T-helper 22 cell (primary cell): ENCODE results near the gene SRGAP3.

Experiments used
- DNase-seq: peaks from one replicate; pipeline ENCODE4 v3.0.0-alpha.2; 2020; ENCODE audit warnings: low read depth

Gene SRGAP3

DNA sequence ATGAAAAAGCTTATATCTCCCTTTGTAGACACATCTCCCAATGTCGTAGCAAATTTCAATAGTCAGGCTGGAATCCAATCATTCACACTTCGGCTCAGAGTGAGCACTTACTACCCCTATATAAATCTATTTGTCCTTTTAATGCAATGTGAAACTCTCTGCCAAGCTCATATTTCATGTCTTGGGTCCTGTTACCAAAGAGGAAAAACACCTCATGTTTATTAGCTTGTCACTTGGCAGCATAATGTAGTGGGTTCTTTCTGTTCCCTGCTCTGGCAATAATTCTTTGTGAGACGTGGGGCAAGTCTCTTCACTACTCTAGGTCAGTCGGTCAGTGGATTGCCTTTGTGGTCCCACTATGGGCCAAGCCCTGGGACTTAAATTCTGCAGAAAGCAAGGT lies 107.1 kb downstream of the SRGAP3 start:
- no peak for DNase-seq

DNA sequence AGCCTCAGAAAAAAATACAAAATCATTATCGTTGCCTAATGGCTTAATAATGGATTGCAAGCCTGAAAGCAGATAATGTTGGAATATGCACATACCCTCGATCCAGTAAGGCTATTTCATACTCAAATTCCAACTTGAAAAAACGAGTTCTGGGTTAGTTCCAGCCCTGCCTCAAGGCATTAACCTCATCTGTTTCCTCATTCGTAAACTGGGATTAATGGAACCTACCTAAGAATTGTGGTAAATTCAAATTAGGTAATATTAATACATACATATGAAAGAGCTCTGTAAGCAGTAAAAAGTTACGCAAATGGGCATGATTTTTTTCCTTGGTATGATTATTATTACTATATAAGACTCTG lies 107.5 kb downstream of the SRGAP3 start:
- no peak for DNase-seq

DNA sequence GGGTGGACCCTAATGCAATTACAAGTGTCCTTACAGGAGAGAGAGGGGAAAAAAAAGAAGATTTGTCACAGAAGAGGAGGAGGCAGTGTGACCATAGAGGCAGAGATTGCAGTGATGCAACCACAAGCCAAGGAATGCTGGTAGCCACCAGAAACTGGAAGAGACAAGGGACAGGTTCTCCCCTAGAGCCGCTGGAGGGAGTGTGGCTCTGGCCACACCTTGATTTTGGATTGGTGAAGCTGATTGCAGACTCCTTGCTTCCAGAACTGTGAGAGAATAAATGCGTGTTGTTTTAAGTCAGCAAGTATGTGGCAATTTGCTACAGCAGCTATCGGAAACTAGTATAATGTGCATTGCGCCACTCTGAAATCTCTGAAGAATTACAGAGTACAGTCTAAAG lies 110.1 kb downstream of the SRGAP3 start:
- no peak for DNase-seq

DNA sequence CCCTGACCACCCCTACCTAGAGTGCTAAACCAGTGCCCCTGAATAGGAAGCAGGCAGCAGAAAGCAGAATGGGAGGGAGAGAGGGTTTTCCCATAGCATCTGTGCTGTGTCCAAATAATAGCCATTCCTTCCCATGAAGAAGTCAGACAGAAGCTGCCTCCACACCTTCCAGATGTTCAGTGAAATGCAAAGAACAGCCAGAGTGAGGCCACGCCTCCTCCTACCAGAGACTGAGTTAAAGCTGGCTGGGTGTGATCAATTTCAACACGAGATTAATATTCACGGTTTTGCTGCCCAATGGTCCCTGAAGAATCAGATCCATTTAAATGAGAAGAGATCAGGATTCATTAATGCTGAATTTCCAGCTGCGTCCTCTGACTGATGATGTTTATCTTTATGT lies 111.8 kb downstream of the SRGAP3 start:
- no peak for DNase-seq

DNA sequence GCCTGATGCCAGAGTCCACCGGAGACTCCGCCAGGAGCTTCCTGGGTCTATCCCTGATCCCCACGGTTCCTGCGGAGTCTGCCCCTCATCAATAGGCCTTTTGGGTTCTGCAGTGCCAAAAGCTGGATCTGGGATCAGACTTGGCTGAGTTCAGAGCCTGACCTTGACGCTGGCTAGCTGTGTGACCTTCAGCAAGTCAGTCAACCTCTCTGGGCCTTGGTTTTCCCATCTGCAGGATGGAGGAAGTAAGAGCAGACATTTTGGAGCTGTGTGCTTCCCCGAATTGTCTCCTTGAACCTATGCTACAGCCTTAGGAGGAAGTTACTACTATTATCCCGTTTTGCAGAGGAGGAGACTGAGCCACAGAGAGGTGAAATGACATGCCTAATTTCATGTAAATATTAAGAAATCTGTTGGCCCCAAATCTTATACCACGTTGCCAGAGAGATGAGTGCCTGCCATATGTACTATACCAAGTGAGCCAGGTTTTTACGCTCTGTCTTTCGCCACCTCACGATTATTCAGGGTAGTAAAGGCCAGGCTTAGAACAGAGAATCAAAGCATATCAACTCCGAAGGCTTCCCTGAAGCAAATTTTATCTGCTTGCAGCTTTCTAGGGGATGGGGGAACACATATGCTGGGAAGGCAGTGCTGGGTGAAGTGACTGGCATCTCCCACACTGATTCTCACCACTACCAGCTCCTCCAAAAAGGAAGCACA lies 112.5 kb downstream of the SRGAP3 start:
- no peak for DNase-seq

DNA sequence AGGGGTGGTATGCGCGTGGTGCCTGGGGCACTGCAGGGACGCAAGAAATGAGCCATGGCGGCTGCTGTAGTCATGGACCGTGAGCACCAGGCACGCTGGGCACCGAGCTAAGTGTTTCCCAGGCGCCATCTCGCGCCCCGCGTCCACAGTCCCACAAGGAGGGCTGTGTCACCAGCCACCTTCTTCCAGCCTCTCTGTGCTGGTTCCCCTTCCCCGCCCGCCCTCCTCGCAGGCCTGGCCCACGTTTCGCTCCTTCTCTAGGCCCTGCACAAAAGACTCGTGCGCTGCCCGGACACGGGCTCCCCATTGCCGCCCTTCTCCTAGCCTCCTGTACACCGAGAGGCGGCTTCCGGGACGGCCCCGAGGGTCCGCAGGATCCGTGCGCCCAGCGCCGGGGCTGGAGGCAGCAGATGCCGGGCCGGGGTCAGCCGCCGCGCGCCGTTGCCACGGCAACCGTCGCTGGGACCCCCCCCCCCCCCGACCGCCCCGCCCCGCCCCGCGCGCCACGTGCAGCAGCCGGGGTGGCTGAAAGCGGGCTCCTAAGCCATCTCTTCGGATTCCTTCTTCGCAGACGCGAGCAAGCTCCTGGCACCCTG lies 113.4 kb downstream of the SRGAP3 start:
- no peak for DNase-seq

DNA sequence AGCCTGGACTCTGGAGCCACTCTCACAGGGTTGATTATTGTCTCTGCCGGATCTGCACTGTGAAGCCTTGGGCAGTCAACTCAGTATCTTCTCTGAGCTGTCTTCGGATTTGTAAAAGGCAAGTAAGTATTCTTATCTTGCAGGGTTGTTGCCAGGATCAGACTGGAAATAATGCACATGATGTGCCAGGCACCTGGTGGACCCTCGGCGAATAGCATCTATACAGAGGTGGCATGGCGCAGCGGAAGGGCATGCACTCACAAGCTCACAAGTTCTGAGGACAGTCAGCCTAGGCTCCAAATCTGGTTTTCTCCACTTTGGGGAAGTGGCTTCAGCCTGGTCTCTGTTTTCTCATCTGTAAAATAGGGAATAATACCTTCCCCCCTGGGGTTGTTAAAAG lies 113.9 kb downstream of the SRGAP3 start:
- no peak for DNase-seq

DNA sequence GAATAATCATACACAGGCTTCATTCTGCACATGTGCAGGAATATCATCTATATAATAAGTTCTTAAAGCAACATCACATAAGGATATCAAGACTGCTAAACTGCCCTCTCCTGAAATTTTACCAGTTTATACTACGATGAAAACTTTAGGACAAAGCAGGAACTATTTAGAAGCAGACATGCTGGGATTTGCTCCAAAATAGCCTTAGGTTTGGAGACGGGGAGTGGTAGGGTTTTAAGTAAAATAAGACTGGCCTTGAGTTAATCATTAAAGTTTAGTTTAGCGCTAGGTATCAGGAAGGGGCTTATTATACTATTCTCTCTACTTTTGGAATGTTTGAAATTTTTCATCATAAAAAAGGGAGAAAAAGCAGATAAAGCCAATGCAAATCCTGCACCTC lies 115.8 kb downstream of the SRGAP3 start:
- no peak for DNase-seq

DNA sequence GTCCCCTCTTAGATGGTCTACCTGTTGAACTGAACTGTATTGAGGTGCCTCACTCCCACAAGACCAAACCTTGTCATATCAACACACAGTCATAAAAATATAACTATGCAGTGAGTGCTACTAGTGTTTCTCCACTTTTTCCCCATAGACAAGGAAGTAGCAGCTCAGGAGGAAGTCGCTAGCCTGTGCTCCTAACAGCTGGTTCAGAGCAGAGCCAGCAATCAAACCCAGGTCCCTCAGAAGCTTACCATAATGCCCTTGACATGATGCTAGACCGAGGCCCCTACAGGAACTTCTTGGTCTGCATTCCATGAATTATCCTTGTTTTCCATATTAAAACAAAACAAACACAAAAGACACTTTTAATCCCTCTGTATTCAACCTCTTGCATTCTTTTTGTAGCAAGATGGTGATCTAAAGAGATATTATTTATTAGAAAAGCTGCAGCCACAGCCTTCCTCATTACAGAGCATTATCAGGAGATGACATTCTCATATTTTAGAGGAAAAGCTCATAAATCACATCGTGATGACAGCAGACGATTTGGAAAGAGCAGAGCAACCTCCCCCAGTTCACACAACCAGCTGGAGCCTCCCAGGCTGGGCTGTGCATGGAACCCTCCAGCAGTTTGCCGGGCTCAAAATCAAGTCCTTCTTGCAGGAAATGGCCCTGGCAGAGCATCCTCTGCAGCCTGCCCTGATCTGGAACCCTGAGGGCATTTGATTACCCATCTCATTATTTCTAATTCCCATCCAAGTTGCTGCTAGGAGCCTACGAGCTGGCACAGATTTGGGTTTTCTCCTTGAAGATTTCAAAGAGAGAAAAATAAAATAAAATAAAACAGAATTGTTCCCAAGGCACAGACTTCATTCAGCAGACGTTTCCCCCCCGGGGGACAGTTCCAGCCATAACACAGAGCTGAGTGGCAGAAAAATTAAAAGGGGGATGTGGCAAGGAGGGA lies 118.8 kb downstream of the SRGAP3 start:
- no peak for DNase-seq

DNA sequence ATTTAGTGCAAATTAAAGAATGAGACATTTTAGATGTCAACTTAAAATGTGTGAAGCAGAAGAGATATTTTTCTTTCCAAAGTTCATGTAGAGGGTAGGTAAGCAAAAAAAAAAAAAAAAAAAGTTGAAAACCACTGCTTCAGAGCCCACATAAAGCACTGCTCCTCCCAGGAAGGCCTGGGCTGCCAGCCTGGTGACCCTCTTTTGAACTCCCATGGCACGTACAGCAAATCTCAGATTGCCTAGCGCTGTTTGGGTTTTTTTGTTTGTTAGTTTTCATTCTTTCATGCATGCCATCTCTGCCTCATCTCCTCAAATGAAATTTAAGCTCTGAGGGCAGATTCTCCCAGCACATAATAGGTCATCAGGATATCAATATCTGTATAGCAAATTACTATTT lies 120.1 kb downstream of the SRGAP3 start:
- DNase-seq, result no peak

DNA sequence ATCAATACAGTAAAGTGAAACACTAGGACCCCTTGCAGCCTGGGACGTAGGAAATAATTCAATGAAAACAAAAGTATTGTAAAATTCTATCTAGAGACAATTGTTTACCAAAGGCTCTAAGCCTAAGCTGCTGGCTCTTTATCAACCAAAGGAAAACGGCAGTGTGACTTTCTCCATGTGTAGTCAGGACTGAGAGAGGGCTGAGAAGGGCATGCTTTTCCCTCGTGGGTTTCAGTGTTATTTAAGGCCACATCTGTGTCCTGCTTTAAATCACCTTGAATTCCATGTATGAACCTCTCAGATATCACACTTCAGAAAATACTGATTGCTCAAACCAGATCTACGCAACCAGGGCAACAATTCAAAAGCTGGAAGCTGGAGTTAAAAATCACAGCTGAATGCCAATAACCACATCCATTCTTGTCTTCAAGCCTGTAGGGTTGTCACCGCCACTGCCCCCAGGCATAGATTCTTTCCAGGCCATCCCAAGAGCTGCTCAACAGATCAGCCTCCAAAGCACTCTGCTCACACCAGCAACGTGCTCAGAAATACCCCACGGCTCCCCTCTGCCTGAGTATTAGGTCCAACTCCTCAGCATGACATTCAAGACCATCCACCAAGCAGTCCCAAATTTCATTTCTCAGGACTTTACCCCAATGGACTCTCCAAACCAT lies 124.0 kb downstream of the SRGAP3 start:
- DNase-seq, result no peak

DNA sequence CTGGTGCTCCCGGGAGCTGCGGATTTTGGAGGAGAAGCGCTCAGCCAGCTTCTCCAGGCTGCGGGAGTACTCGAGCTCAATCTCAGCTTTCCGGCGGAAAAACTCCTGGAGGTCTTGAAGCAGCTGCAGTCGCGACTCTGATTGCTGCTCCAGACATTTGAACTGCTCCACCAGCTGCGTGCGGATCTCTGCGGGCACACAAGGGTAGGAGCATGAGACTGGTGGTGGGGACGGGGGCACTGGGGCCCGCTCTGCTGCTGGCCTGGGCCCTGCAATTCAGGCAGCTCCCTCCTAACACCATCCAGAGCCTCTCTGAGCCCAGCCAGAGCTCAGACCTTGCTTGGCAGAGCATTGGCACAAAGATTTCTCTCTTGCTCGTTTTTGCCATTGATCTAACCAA lies 124.7 kb downstream of the SRGAP3 start:
- DNase-seq, result no peak

DNA sequence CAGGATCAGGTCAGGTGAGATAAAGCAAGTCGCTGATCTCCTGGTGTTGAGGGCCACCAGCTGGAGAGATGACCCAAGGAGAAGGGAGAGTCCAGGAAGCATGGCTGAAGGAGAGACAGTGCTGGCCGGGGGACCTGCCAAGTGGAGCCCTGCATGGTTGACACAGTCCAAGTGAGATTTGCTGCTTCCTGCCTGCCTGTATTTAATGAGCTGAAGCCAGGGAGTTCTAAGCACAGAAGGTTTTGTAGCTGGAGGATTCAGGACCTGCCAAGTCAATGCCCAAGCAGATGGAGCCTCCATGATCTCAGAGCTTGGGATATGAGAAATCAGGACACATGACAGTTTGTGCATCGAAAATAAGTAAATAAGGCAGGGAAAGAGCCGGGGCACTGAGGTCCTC lies 125.6 kb downstream of the SRGAP3 start:
- no peak for DNase-seq

DNA sequence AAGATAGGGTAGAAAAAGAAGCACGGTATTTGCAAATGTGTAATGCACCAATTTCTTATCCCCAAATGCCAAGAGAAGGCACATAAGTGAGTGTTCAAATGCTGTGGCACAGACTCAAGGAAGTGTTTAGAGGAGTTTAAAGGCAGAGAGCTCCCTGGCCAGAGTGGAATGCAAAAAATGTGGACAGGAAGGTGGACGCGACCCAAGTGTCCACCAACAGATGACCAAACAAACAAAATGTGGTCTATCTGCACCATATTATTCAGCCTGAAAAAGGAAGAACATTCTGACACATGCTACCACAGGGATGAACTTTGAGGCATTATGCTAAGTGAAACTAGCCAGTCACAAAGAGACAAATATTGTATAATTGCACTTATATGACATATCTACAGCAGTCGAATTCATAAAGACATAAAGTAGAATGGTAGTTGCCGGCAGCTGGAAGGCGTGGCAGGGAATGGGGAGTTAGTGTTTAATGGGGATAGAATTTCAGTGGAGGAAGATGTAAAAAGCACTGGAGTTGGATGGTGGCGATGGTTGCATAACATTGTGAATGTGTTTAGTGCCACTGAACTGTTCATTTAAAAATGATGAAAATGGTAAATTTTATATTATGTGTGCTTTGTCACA lies 126.6 kb downstream of the SRGAP3 start:
- no peak for DNase-seq

DNA sequence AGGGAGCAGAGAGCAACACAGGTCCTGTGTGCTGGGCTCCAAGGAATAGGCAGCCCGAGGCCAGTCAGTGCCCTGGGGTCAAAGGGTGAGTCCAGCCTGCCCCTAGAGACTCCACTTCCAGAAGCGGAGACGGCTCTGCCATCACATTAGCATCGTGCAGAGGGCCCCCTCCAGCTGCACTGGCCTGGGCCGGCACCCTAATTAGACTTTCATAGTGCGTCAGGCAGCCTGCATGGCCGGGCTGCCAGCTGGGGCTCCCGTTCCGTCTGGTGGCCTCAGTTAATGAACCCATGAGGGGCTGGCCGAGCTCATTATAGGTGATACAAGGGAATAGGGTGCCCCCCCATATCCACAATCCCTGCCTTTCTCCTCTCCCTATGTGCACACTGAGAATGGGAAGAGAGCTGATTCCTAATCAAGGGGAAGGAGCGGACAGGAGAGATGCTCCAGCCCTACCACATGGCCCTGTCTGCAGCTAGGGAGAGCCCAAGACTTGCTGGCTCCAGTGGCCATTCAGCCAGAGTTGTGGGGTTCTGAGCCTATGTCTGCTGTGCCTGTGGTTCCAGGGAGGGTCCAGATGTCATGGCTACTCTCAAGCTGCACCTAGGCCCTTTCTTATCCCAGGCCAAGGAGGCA lies 128.0 kb downstream of the SRGAP3 start:
- DNase-seq, result no peak

DNA sequence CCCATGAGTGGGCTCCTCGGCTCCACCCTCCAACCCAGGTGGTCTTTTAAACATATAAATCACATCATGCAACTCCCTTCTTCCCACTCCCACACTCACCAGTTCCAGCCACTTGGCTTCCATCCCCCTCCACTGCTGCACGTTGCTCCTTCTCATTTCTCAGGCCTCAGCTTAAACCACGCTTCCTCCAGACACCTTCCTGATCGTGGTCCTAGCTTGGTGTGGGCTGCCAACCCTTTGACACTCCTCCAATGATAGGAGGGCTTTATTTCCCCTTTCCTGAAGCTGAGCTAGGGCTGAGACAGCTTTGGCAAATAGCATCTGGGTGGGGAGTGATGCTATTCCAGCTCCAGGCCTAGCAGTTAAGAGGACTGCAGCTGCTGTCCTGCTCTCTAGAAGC lies 130.1 kb downstream of the SRGAP3 start:
- DNase-seq, result no peak

DNA sequence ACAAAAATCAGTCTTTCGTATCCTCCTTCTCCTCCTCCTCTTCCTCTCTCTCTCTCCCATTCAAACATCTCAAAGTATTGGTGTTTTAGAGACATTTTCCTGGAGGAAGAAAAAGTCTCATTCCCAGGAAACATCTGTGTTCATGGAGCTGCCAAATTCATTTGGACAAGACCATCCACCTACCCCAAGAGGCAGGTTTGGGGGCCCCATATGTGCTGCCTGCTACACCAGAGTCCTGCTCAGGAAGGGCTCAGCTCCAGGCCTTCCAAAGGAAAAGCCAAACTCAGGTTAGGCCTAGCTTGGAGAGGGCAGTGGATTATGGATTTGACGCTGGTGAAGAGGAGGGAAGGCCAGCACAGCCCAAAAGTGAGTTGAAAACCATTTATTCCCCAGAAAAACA lies 131.2 kb downstream of the SRGAP3 start:
- DNase-seq, result no peak

DNA sequence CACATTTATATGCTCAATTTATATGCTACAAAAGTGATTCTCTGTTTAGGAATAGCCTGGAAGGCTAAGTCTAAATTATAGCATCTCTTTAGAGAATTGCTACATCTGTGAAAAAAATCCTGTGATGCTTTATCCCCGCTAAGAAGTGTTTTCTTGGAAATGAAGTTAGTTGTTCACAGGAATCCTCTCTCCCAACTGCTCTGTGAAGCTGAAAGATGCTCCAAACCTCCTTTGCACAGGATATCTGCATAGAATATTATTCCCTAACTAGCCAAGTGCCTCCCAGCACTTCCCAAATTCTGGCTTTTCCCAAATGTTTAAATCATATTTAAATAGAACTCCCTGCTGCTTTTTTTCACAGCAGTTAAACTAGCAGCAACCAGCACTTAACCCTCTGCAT lies 132.2 kb downstream of the SRGAP3 start:
- no peak for DNase-seq

DNA sequence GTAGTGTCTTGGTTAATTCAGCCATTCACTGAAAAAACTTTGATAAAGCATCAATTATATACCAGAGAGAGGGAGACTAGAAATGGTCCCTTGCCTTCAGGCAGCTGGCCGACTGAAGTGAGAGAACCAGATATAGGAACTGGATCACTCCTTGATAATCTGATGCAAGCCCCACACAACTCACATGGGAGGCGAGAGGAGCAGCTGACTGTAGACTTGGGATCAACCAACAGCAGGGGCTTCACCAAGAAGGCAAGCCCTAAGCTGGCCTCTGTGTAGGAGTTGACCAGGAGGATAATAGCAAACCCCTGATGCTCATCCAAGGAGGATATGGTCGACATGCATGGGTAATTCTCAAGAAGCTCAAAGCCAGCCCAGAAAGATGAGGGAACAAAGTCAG lies 133.1 kb downstream of the SRGAP3 start:
- DNase-seq, result no peak

DNA sequence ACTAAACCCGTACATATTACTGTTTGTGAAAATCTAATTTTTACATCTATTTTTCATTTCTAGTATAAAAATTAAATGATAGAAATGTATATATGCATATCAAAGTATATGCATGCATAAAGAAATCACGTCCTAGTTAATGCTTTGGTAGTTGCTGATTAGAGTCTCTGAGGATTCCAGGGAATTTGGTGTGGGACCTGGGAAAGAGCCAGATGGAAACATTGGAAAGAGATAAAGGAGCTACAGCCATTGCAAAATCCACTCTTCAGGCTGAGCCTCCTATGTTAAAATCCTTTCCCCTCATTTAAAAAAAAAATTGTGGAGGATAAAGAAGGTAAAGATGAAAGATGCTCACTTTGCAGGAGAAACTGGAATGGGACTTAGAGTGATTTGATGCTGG lies 134.1 kb downstream of the SRGAP3 start:
- DNase-seq, result no peak

DNA sequence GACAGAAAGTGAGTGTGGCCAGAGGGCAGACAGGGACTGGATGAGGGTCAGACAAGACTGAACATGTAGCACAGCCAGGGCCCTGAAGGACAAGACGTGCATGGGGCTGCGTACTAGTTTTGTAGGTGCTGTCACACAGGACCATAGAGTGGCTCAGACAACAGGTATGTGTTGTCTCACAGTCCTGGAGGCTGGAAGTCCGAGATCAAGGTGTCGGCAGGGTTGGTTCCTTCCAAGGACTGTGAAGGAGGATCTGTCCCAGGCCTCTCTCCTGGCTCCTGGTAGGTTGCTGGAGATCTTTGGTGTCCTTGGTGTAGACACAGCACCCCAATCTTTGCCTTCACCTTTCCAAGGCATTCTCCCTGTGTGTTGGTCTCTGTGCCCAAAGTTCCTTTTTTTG lies 136.4 kb downstream of the SRGAP3 start:
- DNase-seq, result no peak

DNA sequence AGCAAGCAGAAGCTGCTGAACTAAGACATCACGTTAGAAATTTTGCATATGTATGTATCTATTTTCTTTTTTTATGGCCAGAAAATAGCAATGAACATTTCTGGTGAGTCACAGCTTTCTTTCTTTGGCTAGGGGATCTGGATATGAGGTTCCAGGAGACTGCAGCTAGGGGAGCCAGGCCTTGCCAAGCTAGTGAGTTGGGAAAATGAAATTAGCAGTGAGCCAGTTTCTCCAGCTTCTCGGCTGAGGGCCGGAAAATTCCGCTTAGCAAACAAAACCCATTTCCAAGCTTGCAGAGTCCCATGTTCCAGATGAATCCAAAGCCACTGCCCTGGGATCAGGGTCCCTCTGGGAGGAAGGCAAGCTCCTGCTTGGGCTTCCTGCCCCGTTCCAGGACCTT lies 137.6 kb downstream of the SRGAP3 start:
- DNase-seq, result no peak
